Measurements from ENCODE around the gene ATG3. TPM values are rescaled to one million over a fixed set of nuclear protein-coding genes. Genes with fewer than 3 reads are reported as not detected.

The ATG3 gene
- total and polyA plus RNA-seq, 9 of the 15 experiments (the other 6 are each of a cell fraction or from before 2014, with no cell fraction given): 48.7 to 107 (median 64.7) TPM

DNA sequence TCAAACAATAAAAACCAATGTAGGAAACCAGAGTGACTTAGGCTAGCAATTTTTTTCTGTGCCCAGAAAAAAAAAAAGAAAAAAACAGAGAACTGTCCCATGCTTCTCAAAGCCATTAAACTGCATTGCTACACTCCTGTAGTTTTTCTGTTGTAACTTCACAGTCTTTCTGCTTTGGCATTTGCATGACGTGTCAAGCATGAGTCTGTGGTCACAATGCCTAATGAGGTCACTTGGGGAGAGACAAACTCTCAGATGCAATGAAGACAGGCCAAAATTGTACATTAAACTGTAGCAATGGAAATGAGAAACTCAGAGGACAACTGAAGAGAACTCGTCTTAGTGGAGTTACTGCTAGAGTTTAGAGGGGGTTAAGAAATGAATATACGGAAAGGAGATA is 48.4 kb upstream of the ATG3 start (continued):
- TF ChIP-seq, protein P1, sequence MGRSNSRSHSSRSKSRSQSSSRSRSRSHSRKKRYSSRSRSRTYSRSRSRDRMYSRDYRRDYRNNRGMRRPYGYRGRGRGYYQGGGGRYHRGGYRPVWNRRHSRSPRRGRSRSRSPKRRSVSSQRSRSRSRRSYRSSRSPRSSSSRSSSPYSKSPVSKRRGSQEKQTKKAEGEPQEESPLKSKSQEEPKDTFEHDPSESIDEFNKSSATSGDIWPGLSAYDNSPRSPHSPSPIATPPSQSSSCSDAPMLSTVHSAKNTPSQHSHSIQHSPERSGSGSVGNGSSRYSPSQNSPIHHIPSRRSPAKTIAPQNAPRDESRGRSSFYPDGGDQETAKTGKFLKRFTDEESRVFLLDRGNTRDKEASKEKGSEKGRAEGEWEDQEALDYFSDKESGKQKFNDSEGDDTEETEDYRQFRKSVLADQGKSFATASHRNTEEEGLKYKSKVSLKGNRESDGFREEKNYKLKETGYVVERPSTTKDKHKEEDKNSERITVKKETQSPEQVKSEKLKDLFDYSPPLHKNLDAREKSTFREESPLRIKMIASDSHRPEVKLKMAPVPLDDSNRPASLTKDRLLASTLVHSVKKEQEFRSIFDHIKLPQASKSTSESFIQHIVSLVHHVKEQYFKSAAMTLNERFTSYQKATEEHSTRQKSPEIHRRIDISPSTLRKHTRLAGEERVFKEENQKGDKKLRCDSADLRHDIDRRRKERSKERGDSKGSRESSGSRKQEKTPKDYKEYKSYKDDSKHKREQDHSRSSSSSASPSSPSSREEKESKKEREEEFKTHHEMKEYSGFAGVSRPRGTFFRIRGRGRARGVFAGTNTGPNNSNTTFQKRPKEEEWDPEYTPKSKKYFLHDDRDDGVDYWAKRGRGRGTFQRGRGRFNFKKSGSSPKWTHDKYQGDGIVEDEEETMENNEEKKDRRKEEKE (IDR thresholded peaks at IDR 0.05; ENCODE audit: borderline replicate concordance in 1 of 2, control insufficient read depth in 1 of 2, low read depth in 2 of 2, low read length in 1 of 2): no peak
- TF ChIP-seq LEF1 (IDR thresholded peaks at IDR 0.05) (no peak), ZNF445 (CRISPR knock-in tag; IDR thresholded peaks at IDR 0.05; ENCODE audit: low read depth) (no peak), KLF6 (CRISPR knock-in tag; IDR thresholded peaks at IDR 0.05; ENCODE audit: borderline replicate concordance) (no peak), ZNF239 (CRISPR knock-in tag; IDR thresholded peaks at IDR 0.05) (no peak), MTF1 (CRISPR knock-in tag; IDR thresholded peaks at IDR 0.05; ENCODE audit: borderline replicate concordance) (no peak), U2AF1 (optimal IDR thresholded peaks at IDR 0.05; ENCODE audit: low read depth, low read length) (no peak)
- TF ChIP-seq, protein P2, sequence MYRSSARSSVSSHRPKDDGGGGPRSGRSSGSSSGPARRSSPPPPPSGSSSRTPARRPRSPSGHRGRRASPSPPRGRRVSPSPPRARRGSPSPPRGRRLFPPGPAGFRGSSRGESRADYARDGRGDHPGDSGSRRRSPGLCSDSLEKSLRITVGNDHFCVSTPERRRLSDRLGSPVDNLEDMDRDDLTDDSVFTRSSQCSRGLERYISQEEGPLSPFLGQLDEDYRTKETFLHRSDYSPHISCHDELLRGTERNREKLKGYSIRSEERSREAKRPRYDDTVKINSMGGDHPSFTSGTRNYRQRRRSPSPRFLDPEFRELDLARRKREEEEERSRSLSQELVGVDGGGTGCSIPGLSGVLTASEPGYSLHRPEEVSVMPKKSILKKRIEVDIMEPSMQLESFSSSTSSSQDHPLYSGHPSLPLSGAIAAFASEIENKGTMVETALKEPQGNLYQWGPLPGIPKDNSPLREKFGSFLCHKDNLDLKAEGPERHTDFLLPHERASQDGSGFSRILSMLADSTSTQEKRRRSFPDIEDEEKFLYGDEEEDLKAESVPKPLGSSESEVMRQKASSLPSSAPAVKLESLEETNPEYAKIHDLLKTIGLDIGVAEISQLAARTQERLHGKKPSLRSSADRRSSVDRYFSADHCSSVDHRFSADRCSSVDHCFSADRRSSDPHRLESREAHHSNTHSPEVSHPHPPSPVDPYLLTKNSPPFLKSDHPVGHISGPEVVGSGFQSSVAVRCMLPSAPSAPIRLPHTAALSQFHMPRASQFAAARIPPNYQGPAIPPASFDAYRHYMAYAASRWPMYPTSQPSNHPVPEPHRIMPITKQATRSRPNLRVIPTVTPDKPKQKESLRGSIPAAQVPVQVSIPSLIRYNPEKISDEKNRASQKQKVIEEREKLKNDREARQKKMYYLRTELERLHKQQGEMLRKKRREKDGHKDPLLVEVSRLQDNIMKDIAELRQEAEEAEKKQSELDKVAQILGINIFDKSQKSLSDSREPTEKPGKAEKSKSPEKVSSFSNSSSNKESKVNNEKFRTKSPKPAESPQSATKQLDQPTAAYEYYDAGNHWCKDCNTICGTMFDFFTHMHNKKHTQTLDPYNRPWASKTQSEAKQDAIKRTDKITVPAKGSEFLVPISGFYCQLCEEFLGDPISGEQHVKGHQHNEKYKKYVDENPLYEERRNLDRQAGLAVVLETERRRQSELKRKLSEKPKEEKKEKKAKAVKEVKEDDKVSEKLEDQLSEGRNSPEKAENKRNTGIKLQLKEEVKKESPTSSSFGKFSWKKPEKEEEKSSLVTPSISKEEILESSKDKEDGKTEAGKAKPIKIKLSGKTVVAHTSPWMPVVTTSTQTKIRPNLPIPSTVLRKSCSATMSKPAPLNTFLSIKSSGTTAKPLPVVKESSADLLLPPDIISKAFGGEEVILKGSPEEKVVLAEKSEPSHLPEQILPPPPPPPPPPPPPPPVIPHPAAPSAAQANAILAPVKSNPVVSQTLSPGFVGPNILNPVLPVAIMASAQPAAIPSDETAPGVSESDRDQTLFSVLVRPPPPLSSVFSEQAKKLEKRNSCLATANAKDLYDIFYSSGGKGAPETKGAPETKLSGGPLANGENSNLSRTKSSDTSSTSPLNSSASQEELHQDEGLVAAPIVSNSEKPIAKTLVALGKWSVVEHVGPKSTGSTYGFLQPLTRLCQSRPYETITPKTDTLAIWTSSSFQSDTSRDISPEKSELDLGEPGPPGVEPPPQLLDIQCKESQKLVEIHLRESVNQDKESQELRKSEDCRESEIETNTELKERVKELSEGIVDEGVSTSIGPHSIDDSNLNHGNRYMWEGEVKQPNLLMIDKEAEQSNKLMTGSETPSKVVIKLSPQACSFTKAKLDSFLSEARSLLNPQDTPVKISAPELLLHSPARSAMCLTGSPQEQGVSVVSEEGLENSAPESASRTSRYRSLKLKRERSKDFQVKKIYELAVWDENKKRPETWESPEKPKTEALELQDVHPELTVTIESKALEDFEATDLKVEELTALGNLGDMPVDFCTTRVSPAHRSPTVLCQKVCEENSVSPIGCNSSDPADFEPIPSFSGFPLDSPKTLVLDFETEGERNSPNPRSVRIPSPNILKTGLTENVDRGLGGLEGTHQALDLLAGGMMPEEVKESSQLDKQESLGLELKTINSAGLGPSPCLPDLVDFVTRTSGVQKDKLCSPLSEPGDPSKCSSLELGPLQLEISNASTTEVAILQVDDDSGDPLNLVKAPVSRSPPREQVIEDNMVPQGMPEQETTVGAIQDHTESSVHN (IDR thresholded peaks at IDR 0.05; ENCODE audit: borderline replicate concordance in 1 of 2, low read depth in 1 of 2): no peak
- TF ChIP-seq, protein P3, sequence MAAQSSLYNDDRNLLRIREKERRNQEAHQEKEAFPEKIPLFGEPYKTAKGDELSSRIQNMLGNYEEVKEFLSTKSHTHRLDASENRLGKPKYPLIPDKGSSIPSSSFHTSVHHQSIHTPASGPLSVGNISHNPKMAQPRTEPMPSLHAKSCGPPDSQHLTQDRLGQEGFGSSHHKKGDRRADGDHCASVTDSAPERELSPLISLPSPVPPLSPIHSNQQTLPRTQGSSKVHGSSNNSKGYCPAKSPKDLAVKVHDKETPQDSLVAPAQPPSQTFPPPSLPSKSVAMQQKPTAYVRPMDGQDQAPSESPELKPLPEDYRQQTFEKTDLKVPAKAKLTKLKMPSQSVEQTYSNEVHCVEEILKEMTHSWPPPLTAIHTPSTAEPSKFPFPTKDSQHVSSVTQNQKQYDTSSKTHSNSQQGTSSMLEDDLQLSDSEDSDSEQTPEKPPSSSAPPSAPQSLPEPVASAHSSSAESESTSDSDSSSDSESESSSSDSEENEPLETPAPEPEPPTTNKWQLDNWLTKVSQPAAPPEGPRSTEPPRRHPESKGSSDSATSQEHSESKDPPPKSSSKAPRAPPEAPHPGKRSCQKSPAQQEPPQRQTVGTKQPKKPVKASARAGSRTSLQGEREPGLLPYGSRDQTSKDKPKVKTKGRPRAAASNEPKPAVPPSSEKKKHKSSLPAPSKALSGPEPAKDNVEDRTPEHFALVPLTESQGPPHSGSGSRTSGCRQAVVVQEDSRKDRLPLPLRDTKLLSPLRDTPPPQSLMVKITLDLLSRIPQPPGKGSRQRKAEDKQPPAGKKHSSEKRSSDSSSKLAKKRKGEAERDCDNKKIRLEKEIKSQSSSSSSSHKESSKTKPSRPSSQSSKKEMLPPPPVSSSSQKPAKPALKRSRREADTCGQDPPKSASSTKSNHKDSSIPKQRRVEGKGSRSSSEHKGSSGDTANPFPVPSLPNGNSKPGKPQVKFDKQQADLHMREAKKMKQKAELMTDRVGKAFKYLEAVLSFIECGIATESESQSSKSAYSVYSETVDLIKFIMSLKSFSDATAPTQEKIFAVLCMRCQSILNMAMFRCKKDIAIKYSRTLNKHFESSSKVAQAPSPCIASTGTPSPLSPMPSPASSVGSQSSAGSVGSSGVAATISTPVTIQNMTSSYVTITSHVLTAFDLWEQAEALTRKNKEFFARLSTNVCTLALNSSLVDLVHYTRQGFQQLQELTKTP (IDR thresholded peaks at IDR 0.05; ENCODE audit: low read depth in 1 of 2, partially characterized antibody in 2 of 2): no peak
- TF ChIP-seq, protein P4, sequence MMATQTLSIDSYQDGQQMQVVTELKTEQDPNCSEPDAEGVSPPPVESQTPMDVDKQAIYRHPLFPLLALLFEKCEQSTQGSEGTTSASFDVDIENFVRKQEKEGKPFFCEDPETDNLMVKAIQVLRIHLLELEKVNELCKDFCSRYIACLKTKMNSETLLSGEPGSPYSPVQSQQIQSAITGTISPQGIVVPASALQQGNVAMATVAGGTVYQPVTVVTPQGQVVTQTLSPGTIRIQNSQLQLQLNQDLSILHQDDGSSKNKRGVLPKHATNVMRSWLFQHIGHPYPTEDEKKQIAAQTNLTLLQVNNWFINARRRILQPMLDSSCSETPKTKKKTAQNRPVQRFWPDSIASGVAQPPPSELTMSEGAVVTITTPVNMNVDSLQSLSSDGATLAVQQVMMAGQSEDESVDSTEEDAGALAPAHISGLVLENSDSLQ (IDR thresholded peaks at IDR 0.05): no peak
